GDM1 (cell line): Measurements from ENCODE around the gene GLP2R.
"Not testable (repeated sequence)": the region's sequence is repeated elsewhere in the genome, so short reads cannot be mapped to it uniquely, and the experiment has no call there.

ENCODE experiments used
- DNase-seq: peaks from one replicate; lab custom pipeline; 2025; lab: John Stamatoyannopoulos, UW

Gene GLP2R, protein sequence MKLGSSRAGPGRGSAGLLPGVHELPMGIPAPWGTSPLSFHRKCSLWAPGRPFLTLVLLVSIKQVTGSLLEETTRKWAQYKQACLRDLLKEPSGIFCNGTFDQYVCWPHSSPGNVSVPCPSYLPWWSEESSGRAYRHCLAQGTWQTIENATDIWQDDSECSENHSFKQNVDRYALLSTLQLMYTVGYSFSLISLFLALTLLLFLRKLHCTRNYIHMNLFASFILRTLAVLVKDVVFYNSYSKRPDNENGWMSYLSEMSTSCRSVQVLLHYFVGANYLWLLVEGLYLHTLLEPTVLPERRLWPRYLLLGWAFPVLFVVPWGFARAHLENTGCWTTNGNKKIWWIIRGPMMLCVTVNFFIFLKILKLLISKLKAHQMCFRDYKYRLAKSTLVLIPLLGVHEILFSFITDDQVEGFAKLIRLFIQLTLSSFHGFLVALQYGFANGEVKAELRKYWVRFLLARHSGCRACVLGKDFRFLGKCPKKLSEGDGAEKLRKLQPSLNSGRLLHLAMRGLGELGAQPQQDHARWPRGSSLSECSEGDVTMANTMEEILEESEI

DNA sequence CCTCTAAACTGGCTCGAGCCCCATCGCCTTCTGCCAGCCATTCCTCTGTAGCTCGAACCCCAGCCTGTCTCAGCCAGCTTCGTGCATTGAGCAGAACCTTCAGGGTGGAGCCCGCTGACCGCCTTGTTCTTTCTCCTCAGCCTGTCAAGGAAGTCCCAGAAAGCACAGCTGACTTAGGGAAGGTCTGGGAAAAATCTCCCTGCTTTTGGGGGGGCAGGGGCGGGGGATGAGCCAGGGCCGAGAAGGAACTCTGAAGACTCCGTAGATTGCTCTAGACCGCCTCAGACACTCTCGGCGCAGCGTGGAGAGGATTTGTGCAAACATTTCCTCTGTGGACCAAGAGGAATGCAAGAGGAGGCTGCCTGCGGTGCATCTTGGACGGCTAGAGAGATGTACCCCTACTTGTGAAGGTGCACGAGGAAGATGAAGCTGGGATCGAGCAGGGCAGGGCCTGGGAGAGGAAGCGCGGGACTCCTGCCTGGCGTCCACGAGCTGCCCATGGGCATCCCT lies at the start of gene GLP2R:
GLP2R (plus strand) TSS at position 284 of the 510 bp plus-strand sequence; CDS start at position 424, 140 bp downstream.
- DNase-seq = no peak

DNA sequence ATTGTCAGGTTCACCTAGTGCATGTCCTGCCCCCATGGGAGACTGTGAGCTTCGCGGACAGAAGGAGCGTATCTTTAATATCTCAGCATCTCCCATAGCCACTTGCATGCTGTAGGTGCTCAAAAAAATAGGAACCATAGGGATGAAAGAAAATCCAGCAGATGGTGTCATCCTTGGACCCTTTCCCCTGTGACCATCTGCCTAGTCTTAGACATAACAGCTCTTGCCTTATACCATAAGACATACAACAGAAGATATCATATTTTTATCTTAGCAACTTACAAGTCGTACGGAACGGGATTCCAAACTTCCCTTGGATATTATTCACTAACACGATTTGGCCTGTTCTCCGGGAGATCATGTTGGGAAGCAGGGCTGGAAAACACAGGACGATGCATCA lies 48.8 kb upstream of the GLP2R start:
- DNase-seq = no peak

- DNase-seq = no peak
Measured at GRCh38 chr17:9780552-9780951, 45.2 kb upstream of the GLP2R start.

DNA sequence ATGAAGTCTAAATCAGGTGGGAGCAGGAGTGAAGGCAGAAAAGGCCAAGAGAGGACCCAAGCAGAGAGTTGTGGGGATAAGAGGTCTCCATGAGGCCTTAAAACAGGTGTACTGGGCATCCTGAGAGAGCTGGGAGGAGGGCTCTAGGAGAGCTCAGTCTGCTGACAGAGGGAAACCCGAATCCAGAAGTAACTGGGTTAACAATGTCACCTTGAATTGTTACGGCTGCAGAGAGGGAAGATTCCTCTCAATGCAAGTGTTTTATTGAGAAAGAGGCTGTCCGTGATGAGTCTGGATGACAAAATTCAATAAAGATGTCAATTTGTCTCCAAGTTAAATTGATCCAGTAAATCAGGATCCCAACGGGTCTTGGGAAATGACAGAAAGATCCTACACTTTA lies 42.7 kb upstream of the GLP2R start:
- DNase-seq = no peak

- not testable (repeated sequence) for DNase-seq
Measured at GRCh38 chr17:9783465-9783864, 42.3 kb upstream of the GLP2R start.

GRCh38 chr17:9784544-9784943 lies 41.2 kb upstream of the GLP2R start:
- no peak for DNase-seq

DNA sequence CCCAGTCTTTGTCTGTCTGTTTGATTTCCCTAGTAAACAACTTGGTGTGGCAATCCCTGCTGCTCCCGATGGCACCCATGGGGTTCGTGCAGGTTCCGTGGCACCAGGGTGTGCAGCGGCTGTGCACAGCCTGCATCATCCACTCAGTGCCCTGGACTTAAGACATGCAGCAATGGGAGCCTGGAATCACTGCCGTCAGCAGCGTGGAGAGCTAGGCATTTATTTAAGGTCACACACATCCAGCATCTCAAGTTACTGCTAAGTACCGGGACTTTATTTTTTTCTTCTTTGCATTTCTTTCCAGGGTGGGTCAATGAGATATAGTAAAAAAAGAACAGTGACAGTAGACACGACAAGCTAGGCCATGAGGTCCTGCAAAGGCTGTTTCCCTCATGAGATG lies 37.1 kb upstream of the GLP2R start:
- no peak for DNase-seq

DNA sequence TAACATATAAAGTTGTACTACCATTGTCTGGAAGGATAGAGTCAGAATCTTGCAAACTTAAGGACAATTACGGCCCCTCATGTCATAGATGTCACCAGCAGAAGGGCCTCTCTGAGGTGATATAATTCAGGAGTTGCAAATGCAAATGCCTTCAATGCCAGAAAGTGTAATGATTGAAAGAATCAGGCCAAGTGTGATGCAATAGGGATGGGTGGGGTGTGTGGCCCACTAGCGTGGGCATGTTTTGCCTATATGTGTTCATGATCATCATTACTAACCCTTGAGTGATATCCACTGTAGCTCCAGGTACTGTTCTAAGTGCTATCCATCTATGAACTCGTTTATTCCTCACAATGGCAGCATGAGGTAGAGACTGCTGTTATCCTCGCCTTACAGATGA lies 35.4 kb upstream of the GLP2R start:
- DNase-seq = no peak

DNA sequence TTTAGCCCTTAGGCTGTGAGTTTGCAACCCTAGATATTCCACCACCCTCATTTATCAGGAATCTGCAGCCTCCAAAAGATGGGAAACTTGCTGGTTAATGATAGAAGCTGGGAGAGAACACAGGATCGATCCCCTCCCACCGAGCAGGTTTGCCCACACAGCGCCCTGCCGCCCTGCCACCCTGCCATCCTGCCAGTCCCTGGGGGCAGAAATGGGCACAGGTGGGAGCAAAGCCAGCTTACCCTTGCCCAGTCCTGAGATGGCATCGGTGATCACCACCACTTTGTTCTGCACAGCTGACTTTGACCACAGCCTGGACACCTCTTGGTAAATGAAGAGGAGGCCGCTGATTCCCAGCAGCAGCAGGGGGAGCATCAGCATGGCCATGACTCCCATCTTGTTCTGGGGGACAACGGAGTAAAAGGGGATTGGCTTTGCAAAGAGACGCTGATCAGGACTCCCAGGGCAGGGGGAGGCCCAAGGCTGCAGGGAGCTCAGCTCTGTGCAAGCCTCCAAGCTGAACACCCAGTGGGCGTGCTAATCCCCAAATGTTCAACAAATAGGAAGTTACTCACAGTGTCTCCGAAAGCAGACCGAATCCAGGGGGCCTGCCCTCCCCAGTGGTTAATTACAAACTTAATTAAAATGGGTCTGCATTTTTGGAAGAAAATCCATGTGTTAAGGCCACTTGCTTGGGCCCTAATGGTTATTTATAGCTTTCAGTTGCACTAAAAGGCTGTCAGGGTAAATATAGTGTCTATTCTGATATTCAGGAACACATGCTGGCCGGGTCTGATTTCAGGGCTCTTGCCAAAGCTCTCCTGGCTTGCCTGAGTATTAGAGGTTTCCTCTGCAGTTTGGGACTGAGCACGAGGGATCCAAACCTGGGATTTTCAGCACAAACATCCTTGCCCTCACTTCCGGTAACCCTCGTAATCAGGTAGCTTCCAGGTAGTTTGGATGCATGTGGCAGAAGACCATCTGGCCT lies 34.5 kb upstream of the GLP2R start, which contains the start of gene DHRS7C:
DHRS7C (minus strand) TSS at position 704 of the 988 bp plus-strand sequence; CDS start at position 396, 308 bp downstream.
- no peak for DNase-seq

- no peak for DNase-seq
Measured at GRCh38 chr17:9792181-9792840, 33.4 kb upstream of the GLP2R start.

DNA sequence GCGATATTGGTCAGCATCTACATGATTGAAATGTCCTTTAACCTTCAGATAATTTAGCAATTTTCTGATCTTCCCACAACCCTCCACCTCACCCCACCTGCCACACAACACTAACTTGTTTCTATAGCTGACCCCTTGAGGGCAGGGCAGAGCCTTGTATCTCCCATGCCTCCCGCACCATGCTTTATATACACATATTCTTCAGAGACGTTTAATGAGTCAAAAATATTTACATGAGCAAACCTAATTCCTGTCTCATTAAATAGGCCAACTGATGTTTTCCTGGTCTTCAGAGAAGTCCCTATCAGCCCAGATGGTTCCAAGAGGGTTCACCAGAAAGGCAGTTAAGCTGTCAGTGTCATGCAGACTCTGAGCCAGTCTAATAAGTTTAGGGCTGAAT lies 27.7 kb upstream of the GLP2R start:
- no peak for DNase-seq

GRCh38 chr17:9798724-9799123 lies 27.0 kb upstream of the GLP2R start:
- DNase-seq = no peak

- no peak for DNase-seq
Measured at GRCh38 chr17:9801505-9801904, 24.2 kb upstream of the GLP2R start.

GRCh38 chr17:9802294-9802693 lies 23.4 kb upstream of the GLP2R start:
- no peak for DNase-seq

DNA sequence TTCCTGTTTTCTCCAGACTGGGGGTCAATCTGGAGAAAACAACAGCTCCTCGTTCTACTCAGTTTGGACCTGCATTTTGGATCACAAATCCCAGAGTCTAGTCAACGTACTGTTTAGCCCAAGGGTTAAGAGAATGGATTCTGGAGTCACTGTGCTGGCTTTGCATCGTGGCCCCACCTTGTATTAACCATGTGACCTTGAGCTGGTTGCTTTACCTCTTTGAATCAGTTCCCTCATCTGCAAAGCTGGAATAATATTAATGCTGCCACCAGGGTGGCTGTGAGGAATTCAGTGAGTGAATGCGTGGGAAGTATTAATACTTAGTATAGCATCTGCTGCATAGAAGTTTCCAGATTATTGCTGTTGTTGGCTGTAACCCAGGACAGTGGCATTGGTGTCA lies 23.0 kb upstream of the GLP2R start:
- no peak for DNase-seq

DNA sequence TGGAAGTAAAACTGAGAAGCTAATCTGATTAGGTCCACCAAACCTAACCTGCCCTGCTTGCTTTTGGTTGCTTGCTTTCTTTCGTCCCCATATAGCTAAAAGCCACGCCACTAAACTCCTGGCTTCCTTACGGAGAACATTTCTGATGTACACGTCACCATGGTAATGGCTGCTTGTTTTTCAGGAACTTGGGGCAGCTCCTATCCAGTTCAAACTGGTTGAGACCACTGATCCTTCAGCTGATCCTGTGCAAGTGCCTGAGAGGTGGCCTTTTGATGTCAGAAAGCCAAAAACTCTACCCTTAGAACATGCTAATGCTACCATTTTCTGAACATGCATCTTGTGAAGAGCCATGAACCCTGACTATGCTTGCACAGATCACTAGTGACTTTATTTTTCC lies 20.0 kb upstream of the GLP2R start:
- no peak for DNase-seq

- no peak for DNase-seq
Measured at GRCh38 chr17:9806699-9807098, 19.0 kb upstream of the GLP2R start.

DNA sequence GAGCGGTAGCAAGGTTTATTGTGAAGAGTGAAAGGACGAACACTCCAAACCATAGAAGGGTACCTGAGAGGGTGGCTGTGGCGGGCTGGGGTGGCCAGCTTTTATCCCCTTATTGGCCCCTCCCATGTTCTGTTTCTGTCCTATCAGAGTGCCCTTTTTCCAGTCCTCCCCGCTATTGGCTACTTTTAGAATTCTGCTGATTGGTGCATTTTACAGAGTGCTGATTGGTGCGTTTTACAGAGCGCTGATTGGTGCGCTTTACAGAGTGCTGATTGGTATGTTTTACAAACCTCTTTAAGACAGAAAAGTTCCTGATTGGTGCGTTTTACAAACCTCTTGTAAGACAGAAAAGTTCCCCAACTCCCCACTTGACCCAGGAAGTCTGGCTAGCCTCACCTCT lies 16.3 kb upstream of the GLP2R start:
- DNase-seq = no peak

DNA sequence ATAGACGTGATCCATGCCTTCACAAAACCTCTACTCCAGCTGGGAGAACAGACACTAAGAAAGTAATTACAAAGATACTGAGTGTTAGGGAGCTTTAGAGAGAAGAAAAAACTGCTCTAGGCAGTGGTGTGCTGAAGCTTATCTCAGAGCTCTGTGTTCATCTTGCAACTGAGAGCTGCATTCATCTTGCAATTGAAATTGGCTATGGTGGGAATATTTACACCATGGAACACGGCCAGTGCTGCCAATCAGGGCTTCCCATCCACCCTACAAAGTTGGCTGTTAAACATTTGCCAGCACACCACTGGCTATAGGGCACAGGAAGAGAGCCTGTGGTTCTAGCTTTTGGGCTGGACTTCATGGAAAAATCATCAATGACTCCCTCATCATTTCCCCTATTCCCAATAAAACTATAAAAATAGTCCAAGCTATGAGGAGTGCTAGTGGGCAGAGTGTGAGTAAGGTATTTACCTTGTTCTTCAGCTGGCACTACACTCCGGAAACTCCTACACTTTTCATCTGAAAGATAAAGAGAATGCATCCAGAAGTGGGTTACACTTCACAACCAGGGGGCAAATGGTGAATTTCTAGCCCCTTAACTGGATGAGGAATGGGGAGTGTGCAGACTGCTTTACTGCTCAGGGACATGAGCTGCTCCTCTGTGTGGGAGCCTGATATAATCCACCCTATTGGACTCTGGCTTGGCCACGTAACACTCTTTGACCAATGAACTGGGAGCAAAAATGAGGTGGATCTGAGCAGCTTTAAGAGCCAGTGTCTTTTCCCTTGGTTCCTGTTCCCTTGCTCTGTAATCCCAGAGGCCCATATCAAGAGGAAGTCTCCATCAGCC lies 15.4 kb upstream of the GLP2R start:
- no peak for DNase-seq

DNA sequence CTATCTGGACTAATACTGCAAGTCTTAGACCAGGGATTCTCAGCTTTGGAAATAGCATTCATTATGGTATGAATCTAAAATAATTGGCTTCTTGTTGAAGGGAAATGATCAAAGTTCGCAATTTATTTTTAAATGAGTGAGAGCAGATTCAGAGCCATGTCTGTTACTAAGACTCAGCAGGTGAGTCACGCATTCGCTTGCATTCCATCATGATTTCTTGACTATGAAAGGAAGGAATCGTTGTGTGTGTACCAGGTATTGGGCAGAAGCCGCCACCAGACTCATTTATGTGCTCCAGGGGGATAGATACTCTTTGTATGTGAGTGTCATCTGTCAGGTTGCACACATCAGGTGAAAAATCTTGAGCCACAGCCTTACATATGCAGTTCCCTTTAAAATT lies 14.6 kb upstream of the GLP2R start:
- DNase-seq = no peak

- DNase-seq = no peak
Measured at GRCh38 chr17:9811537-9811936, 14.2 kb upstream of the GLP2R start.
